GM12874 (cell line): ENCODE results near the gene TRIM6.

Experiments used
- TF ChIP-seq, protein P1 (sequence below): IDR thresholded peaks from 2 replicates; pipeline ENCODE4 v1.5.1; 2011; ENCODE audit warnings: low read depth, mild to moderate bottlenecking, control low read depth, low read length, moderate library complexity; ENCODE audit not compliant: insufficient read depth

TRIM6 gene

DNA sequence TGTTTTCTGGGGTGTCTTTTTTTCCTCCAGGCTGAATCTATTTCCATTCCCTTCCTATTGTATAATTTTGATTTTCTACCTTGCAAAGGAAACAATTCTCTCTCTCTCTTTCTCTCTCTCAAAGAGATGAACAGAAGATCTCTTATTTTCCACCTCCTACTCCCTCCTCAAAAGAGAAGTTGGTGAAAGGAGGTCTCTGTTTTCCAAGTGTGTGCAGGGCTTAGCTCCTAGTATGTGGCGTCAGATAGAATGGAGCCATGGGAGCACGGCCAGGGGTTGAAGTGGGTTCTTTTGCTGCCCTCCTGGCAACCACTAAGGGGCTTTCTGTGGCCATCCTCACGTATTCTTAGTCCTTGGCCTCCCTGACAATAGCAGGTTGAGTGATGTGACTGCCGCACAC lies 28.8 kb downstream of the TRIM6 start:
- TF ChIP-seq, protein P1, sequence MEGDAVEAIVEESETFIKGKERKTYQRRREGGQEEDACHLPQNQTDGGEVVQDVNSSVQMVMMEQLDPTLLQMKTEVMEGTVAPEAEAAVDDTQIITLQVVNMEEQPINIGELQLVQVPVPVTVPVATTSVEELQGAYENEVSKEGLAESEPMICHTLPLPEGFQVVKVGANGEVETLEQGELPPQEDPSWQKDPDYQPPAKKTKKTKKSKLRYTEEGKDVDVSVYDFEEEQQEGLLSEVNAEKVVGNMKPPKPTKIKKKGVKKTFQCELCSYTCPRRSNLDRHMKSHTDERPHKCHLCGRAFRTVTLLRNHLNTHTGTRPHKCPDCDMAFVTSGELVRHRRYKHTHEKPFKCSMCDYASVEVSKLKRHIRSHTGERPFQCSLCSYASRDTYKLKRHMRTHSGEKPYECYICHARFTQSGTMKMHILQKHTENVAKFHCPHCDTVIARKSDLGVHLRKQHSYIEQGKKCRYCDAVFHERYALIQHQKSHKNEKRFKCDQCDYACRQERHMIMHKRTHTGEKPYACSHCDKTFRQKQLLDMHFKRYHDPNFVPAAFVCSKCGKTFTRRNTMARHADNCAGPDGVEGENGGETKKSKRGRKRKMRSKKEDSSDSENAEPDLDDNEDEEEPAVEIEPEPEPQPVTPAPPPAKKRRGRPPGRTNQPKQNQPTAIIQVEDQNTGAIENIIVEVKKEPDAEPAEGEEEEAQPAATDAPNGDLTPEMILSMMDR, result no peak

DNA sequence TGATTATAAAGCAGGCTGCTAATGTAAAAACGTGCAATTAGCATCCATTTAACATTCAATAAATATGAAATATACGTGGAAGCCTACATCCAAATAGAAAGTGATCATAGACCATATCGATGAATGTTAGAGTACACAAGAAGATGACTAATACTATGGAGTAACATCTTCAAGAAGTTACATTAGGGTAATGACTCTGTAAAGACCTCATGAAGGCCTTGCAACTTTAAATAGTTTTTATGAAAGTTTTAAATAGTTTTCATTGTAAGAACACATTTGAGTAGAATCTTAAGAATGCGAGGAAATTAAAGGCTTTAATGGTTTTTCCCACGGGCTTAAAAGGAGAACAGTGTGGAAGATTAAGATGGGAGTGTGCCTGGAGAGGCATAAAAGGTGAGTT lies 29.8 kb downstream of the TRIM6 start:
- TF ChIP-seq, protein P1, result no peak

DNA sequence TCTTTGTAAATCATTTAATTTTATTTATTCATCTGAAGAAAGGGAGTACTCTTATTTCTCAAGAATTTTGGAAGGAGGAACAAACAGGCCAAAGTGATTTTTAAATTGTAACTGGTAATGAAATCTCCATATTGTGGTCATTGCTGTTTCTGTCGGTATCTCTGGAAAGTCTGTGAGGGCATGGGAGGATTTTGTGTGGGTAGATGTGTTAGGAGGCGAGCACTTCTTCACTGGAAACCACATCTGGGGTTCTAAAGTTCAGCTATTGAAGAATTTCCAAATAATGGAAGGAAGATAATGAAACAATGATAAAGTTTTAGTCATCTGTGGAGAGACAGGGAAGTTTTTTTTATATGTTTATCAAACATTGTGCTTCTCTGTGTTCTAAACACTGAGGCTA lies 35.0 kb downstream of the TRIM6 start:
- TF ChIP-seq, protein P1, result no peak

DNA sequence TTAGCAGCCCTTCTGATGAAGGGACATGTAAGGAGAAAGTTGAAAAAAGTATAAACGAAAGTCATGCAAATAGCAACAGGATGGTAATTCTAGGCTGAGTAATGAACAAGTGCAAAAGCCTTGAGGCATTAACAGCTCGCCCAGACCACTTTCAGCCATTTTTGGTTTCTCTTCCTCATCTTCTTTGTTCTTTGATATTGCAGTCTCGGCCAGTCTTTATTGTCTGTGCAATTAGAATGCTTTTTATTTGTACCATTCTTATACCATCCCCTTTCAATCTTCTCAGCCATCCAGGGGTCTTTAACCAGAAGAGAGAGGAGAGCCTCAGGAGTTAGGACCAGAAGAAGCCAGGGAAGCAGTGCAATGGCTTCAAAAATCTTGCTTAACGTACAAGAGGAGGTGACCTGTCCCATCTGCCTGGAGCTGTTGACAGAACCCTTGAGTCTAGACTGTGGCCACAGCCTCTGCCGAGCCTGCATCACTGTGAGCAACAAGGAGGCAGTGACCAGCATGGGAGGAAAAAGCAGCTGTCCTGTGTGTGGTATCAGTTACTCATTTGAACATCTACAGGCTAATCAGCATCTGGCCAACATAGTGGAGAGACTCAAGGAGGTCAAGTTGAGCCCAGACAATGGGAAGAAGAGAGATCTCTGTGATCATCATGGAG lies 35.7 kb downstream of the TRIM6 start:
- TF ChIP-seq, protein P1, result no peak

DNA sequence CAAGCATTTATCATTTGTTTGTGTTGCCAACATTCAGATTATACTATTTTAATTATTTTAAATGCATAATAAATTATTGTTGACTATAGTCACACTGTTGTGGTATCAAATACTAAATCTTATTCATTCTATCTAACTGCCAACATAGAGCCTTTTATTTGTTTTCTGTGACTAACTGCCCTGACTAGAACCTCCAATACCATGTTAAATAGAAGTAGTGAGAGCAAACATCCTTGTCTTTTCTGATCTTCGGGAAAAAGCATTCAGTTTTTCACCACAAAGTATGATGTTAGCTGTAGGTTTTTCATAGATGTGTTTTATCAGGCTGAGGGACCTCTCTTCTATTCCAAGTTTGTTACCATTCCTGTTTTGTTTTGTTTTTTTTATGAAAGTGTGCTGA lies 43.5 kb downstream of the TRIM6 start:
- TF ChIP-seq, protein P1, result no peak

DNA sequence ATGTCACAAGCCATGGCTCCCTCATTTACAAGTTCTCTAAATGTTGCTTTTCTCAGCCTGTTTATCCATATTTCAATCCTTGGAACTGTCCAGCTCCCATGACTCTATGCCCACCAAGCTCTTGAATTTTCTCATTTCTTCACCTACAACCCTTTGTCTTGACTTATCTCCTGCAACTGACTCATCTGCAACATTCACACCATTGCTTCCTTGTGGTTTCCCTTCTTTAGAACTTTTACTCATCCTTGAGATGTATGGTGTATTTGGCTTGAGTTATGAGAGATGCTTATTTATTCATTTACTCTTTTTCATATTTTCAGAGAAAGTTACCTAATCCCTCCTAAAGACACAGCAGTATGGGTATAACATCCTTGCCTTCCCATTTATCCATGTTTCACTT lies 47.1 kb downstream of the TRIM6 start:
- TF ChIP-seq, protein P1, result no peak

DNA sequence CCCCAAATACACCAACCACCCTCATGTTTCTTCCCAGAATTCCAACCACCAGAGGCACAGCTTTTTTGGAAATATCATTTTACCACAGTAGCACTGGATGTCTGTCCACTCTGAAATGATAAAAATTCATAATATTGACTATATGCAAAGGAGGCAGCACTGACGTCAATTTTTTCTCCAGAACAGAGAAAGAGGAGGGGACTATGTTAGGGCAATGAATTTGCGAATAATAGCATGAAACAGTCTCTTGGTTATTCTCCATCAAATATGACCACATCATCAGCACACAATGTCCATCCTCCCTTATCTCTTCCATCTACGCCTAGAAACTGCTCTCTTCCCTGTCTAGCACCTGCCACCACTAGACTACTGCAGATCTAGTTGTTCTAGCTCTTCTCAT lies 49.7 kb downstream of the TRIM6 start:
- TF ChIP-seq, protein P1, result no peak
